ENCODE data around the gene PICK1.

The PICK1 gene

GRCh38 chr22:38097058-38097457 lies 39.9 kb downstream of the PICK1 start:
- H3K4me3 ChIP-seq (ENCODE audit: low read depth, low read length) = no peak overlapping the region
- DNase-seq (ENCODE audit: low read depth) = no peak
- TF ChIP-seq MYC (IDR thresholded peaks at IDR 0.05; ENCODE audit: low read depth, low read length) (no peak), POLR2A (IDR thresholded peaks at IDR 0.05; ENCODE audit: extremely low read depth, insufficient read length) (no peak), CTCF (IDR thresholded peaks at IDR 0.05; ENCODE audit: low read depth, low read length) (no peak)
- TF ChIP-seq, protein P1, sequence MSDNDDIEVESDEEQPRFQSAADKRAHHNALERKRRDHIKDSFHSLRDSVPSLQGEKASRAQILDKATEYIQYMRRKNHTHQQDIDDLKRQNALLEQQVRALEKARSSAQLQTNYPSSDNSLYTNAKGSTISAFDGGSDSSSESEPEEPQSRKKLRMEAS (IDR thresholded peaks at IDR 0.05; ENCODE audit: low read depth, low read length) = no peak

GRCh38 chr22:38097557-38098409 lies 40.6 kb downstream of the PICK1 start:
- DNase-seq (ENCODE audit: low read depth) = no peak
- TF ChIP-seq MYC (IDR thresholded peaks at IDR 0.05; ENCODE audit: low read depth, low read length) (no peak), POLR2A (IDR thresholded peaks at IDR 0.05; ENCODE audit: extremely low read depth, insufficient read length) (no peak), CTCF (IDR thresholded peaks at IDR 0.05; ENCODE audit: low read depth, low read length) (no peak)
- TF ChIP-seq, protein P1 (IDR thresholded peaks at IDR 0.05; ENCODE audit: low read depth, low read length) = no peak
- no peak overlapping the region for H3K4me3 ChIP-seq (ENCODE audit: low read depth, low read length)

DNA sequence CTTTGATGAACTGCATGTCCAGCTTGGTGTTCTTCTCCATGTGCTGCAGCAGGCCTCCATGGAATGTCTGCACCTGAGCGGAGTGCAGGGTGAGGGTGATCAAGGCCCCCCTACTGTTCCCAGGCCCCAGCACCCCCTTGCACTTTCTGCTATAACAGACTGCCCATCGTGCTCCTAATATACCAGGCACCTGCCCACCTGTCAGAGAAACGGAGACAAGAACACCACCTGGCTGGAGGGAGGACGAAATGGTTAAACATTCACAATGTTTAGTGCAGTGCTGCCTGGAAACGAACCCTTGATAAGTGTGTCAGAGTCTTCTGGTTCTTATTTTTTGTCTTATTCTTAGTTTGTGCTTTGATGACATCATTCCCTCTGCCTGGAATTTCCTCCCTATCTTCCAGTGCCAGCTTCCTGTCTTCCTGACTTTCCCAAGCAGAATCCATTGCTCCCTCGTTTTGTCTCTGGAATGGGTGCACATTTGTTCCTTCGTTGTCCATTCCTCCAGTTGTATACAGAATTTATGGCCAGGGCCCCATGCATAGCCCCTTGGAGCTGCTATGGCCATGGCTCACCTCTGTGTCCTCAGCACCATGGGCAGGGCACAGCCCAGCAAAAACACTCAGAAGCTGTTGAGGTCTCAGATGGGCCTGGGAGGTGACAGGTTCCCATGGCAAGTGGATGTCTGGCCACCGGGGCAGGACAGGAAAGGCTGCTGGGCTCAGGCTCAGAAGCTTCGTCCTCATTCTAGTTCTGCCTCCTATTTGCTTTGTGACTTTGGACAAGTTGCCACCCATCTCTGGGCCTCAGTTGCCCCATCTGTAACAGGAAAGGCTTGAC lies 41.4 kb downstream of the PICK1 start:
- no peak for TF ChIP-seq POLR2A (IDR thresholded peaks at IDR 0.05; ENCODE audit: extremely low read depth, insufficient read length)
- TF ChIP-seq CTCF (IDR thresholded peaks at IDR 0.05; ENCODE audit: low read depth, low read length) = no peak
- TF ChIP-seq MYC (IDR thresholded peaks at IDR 0.05; ENCODE audit: low read depth, low read length) = no peak
- TF ChIP-seq, protein P1 (IDR thresholded peaks at IDR 0.05; ENCODE audit: low read depth, low read length) = no peak
- no peak for DNase-seq (ENCODE audit: low read depth)
- H3K4me3 ChIP-seq (ENCODE audit: low read depth, low read length) = no peak overlapping the region

GRCh38 chr22:38103641-38104040 lies 46.4 kb downstream of the PICK1 start:
- TF ChIP-seq, protein P1 (IDR thresholded peaks at IDR 0.05; ENCODE audit: low read depth, low read length) = no peak
- TF ChIP-seq CTCF (IDR thresholded peaks at IDR 0.05; ENCODE audit: low read depth, low read length) (no peak), POLR2A (IDR thresholded peaks at IDR 0.05; ENCODE audit: extremely low read depth, insufficient read length) (no peak), MYC (IDR thresholded peaks at IDR 0.05; ENCODE audit: low read depth, low read length) (no peak)
- H3K4me3 ChIP-seq (ENCODE audit: low read depth, low read length) = no peak overlapping the region
- no peak for DNase-seq (ENCODE audit: low read depth)

- DNase-seq (ENCODE audit: low read depth) = peak; percentile 53
- no peak overlapping the region for H3K4me3 ChIP-seq (ENCODE audit: low read depth, low read length)
- TF ChIP-seq POLR2A (IDR thresholded peaks at IDR 0.05; ENCODE audit: extremely low read depth, insufficient read length) = no peak
- no peak for TF ChIP-seq MYC (IDR thresholded peaks at IDR 0.05; ENCODE audit: low read depth, low read length)
- TF ChIP-seq, protein P1 (IDR thresholded peaks at IDR 0.05; ENCODE audit: low read depth, low read length) = no peak
- peak; percentile 53 for TF ChIP-seq CTCF (IDR thresholded peaks at IDR 0.05; ENCODE audit: low read depth, low read length)
Measured at GRCh38 chr22:38104084-38104483, 46.9 kb downstream of the PICK1 start.

Data from NB4 (cell line).